Spleen (tissue), 7 donors: ENCODE data around the gene PDILT.
"Not testable (repeated sequence)": the region's sequence is repeated elsewhere in the genome, so short reads cannot be mapped to it uniquely, and the experiment has no call there.

Experiments used
- POLR2A ChIP-seq, 3 donors: fragments of 450-650 bp; IDR thresholded peaks; one replicate each; pipeline ENCODE4 v1.5.1; 2017; ENCODE audit warnings: antibody characterized with exemption in 3 of 3, mild to moderate bottlenecking in 1 of 3
- POLR2AphosphoS5 ChIP-seq, 3 donors: sonication (generic); formaldehyde crosslinking; IDR thresholded peaks; one replicate each; pipeline ENCODE4 v1.5.1; 2017; ENCODE audit warnings: antibody characterized with exemption in 3 of 3
- TF ChIP-seq, protein P1 (sequence below), 11 experiments: fragments of 200-600 bp in 7 of 11; fragments of 450-650 bp in 4 of 11; sonication (generic) in 4 of 11; IDR thresholded peaks in 8 of 11; conservative IDR thresholded peaks in 3 of 11; 1 replicate in 7 of 11; 2 replicates in 4 of 11; pipeline versions ENCODE4 v1.4.0 to v1.8.0; 2016 to 2021; ENCODE audit warnings: antibody characterized with exemption in 11 of 11, inconsistent platforms in 4 of 11, mild to moderate bottlenecking in 1 of 11
- donor health status: DM: no; HTN: no; CAD: no; lungs with moderate emphysema.
- donor health status: DM: no; HTN: no; CAD: no.
- donor health status: DM: no; HTN: no; CAD: no.

DNA sequence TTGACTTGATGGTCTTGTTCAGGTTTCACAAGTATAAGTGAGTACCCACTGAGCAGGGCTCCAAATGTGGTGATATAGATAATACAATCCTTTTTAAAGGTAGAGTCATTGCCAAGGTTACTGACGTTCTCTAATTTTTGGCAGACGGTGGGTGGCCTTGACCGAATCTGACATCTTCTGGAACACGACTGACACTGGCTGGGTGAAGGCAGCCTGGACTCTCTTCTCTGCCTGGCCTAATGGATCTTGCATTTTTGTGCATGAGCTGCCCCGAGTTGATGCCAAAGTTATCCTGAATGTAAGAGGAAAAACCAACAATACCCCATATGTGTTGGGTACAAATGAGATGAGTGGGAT, 19.2 kb upstream of the PDILT start:
- TF ChIP-seq, protein P1, sequence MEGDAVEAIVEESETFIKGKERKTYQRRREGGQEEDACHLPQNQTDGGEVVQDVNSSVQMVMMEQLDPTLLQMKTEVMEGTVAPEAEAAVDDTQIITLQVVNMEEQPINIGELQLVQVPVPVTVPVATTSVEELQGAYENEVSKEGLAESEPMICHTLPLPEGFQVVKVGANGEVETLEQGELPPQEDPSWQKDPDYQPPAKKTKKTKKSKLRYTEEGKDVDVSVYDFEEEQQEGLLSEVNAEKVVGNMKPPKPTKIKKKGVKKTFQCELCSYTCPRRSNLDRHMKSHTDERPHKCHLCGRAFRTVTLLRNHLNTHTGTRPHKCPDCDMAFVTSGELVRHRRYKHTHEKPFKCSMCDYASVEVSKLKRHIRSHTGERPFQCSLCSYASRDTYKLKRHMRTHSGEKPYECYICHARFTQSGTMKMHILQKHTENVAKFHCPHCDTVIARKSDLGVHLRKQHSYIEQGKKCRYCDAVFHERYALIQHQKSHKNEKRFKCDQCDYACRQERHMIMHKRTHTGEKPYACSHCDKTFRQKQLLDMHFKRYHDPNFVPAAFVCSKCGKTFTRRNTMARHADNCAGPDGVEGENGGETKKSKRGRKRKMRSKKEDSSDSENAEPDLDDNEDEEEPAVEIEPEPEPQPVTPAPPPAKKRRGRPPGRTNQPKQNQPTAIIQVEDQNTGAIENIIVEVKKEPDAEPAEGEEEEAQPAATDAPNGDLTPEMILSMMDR (IDR thresholded peaks at IDR 0.05 in 8 of 11, conservative IDR thresholded peaks at IDR 0.05 in 3 of 11), result not testable (repeated sequence)
- TF ChIP-seq POLR2A, POLR2AphosphoS5 (IDR thresholded peaks at IDR 0.05): not testable (repeated sequence)
